GM18870 (cell line): ENCODE results near the gene WT1.

Experiments used
- ATAC-seq: cut with Tn5 transposase; IDR thresholded peaks from one replicate; pipeline ENCODE4 v1.9.1; 2021; ENCODE audit warnings: moderate library complexity; ENCODE audit not compliant: unreplicated experiment

The WT1 gene

DNA sequence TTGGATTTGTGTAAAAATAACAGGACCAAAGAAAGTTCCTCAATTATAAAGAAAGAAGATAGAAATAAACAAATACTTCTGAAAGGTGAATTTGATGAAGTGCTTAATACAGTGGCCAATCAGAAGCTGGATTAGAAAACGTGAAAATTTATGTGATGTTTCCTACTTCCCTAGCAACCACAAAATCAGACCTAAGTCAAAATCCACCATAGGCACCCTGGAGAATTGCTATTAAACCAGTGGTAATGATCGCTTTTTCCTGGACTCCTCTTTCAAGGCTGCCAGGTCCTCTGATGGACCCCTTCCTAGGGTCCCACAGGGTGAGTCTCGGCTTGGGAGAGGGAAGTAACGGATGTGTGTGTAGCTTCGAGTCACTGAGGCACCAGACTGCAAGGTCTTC lies 9.6 kb downstream of the WT1 start:
- ATAC-seq = no peak

DNA sequence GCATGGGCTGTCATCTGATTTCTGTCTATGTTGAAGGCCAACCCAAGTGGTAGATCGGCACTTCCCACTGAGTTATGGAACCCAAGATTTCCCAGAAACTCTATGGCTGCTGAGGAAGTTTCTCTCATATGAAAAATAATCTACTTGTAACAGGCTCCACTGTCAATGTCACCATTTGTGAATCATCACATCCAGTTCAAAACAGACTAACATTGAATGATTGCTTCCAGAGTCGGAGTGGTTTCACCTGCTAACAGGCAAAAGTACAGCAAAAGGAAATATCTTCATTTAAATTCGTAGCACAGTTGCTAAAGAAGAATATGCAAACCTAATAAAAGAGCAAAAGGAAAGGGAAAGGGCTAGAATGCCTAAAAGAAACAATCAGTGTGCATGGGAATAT lies 12.8 kb downstream of the WT1 start:
- ATAC-seq = no peak

DNA sequence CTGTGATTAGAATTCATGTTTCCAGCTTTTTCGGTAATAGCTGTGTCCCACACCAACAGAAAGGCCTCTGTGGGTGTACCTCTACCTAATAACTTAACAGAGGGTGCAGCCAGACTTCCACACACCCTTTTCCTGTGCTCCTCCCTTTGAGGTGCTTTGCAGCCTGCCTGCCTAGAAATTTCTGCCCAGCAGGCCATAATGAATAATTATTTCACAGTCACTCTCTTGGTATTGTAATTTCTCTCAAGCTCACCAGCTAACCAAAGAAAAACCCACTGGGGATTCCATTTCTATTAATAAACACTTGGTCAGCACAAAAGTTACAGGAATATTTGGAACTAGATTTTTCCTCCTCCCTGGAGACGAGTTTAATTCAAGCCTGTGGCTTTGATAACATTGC lies 13.3 kb downstream of the WT1 start:
- no peak for ATAC-seq

DNA sequence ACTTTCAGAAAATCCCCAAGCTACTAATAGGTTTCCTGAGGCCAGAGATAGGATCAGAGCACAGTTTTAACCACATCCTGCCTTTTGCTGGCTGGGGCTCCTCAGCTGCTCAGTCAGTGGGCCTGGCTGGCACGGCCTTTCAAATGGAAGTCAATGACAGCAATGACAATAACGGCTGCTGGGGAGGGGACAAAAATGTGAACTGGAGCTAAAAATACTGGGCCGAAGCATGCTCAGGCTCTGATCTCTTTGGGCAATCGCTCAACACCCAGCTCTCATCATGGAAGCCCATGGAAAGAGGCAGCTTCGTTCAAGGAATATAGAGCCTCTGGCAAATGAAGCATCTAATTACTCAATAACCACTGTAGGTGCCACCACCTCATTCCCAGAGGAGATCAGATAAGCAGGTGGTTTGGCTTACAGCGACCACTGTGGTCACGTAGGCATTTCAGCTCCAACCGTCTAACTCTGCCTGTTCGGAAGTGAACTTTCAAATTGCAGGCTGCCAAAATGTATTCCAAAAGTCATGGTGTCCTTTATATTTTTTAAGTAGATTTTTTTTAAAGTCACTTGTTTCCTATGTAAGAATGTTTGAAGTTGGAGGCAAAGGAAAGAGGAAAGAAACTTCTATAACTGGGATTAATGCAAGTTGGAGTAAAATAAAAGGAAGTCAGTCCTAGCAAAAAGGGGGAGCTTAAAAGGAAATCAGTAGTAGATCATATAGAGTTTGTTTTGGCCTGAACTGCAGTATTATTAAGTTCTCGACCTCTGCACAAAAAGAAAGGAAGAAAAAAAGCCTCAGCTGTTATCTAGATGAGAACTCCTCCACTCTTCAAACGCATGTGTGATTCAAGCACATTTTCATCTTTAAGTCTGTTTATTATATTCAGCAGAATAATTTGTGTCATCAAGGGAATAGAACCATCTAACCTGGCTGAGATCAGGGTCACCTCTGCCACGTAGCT lies 14.1 kb downstream of the WT1 start:
- ATAC-seq = peak; percentile 90

DNA sequence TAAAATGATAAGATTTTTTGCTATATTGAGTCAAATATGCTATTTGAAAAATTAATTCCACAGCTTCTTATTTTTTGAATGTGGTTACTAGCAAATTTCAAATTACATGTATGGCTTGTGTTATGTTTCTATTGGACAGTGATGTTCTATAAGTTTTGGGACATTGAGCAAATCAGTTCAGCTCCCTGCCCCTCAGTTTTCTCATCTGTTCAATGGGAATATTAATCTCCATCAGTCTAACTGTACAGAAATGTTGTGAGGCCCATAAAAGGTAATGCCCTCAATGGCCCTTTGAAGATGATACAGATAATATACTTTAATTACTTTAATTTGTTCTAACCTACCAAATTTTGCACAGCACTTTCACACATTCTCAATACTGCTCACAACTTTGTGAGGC lies 15.2 kb downstream of the WT1 start:
- ATAC-seq = no peak

DNA sequence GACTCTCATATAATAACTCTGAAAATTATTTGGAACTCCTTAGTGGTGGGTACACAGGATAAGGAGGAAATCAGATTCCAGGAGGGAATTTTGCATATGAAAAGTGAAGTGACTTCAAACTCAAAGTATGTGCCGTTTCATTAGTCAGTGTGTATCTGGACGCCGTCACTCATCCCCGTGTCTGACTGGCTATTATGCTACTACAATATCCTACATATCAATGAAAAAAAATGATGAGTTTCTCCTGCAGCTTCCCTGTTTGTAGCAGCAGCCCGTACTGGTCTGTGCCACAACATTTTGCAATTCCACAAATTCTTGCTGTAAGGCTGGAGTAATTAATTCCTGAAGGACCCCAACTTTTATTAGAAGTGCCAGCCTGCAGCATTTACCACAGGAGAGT lies 16.5 kb downstream of the WT1 start:
- no peak for ATAC-seq

DNA sequence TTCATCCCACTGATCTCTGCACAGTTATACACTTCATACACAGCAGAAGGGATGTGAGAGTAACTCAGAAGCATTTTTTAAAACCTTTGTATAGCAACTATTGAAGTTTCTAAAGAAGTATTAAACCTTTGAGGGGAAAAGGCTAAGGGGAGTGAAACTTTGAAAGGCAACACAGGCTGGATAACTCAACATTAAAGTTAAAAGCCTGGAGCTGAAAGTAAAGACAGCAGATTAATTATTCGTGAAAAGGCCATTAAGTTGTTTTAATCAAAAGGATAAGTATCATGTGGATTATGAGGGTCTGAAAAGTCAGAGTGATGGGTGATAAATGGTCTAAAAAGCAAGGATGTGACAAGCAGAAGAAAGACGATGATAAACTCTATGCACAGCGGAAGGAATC lies 17.5 kb downstream of the WT1 start:
- no peak for ATAC-seq

DNA sequence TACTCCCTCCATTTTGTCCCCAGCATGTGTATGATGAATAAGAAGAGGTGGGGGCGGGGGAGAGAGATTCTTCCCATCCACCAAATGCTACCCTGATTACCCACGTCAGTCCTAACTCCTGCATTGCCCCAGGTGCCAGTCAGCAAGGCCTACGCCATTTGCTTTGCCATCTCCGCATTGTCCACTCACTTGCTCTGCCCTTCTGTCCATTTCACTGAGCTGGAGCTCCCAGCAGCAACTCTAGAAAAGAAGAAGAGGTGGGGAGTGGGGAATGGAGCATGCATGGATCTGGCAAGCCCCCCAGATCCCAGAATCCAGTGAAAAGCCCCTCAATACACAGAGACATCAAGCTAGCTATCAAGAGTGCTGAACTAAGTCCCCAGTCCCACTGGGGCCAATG lies 19.0 kb downstream of the WT1 start:
- no peak for ATAC-seq

DNA sequence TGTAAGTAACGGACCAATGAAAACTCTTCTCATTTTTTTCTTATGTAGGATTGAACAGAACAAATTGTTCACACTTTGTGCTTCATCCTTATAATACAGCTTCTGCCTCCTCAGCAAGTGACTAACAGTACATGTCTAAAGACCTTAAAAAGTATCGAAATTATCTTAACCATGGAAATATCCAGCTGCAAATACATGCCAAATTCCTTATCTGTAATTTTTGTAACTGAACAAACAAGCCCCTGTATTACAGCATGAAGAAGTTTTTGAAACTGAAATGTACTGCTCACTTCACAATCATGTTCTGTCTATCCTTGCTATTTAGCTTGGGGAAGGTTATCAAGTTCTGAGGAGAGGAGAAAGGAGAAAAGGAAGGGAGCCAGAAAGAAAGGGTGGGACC lies 20.4 kb downstream of the WT1 start:
- ATAC-seq = no peak

DNA sequence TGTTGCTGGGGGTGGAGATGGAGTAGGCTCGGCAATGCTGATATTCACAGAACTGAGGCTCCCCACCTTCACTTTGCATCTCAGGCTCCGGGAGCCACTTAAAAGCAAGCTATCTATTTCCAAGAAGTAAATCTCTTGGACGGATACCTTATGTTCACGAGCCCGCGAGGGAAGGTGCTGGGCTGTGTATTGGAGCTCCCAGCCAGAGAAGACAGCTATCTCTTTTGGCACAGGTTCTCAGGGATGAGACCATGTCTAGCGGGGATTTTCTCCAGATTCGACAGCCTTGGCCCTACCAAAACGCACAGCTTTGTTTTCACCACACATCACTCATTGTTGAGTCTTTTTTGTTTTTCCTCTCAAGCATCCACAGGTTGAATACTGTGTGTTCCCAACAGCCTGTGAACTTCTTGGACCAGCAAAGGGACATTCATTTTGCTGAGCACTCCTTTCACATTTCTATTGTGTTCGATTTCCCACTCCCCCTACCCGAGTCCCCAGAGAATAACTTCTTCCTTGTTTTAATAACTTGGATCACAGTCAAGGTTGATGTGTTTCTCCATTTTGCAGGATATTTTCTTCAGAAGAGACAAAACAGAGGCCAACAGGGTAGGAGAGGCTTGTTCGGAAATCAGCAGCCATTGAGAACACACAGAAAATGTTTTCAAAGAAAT lies 23.3 kb downstream of the WT1 start:
- no peak for ATAC-seq

DNA sequence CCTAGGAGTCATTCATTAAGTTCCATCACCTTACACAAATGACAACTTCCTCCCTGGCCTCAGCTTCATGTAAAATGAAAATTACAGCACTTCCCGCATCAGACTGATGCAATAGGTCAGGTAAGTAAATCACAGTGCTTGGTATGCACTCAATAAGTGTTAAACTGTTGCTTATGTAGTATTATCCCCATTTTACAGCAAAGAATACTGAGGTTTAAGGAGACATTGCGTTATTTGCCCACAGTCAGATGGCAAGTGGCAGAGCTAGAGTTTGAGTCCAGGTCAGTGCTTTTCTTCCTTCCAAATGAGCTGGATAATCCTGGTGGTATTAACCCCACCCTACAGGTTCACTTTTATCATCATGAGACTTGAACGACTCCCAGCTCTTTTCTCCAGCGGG lies 29.7 kb downstream of the WT1 start:
- no peak for ATAC-seq

DNA sequence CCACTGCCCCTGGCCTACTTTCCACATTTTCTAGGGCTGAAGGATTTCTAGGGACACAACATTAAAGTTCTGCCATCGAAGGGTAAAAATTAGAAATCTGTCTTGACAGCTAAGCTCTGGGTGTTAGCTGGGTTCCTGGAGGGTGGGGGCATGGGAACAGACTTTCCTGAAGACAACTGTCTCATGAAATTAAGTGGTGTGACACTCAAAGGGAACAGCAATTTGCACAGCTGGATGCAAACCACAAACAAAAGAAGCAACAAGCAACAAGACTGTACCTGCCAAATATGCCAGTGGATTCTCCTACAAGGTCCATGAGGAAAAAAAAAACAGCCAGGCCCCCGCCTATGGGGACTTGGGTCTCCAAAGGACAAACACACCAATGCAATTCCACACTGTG lies 32.5 kb downstream of the WT1 start:
- ATAC-seq = no peak

DNA sequence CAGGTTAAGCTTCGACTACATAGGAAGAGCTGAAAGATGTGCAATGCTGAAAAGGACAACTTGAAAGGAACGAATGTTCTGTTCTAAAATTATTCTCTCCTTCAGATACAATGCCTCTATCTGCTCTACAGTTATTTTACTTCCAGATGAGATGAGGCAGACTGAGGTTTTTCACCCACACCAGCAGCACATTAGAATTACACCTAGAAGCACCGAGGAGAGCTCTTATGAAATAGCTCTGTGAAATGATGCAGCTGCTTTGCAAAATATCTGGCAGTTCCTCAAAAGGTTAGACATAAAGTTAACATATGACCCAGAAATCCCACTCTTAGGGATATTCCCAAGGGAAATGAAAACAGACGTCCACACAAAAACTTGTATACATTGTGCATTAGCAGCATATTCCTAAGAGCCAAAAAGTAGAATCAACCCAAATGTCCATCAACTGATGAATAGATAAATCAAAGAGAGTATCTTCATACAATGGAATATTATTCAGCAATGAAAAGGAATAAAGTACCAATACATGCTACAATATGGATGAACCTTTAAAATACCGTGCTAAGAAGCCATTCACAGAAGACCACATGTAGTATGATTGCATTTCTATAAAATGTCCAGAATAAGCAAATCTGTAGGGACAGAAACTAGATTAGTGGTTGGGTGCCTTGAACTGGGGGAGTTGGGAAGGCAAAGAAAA lies 34.5 kb downstream of the WT1 start:
- ATAC-seq = no peak

DNA sequence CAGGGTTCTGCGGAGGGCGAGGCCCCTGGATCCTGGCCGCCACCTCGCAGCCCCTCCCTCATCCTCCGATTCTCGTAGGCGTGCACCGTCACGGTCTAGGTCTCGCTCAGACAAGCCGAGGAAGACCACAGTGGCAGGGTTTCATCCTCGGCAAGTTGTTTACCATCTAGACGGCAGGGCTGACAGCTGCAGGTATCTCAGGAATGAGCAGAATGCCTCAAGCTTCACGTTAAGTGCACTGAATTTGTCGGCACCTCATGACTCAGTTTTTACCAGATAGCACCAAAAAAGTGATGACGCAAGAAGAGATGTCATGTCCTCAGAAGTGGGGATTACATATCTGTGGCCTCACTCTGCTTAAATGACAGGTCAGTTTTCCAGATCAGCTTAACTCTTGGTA lies 35.1 kb downstream of the WT1 start:
- no peak for ATAC-seq

DNA sequence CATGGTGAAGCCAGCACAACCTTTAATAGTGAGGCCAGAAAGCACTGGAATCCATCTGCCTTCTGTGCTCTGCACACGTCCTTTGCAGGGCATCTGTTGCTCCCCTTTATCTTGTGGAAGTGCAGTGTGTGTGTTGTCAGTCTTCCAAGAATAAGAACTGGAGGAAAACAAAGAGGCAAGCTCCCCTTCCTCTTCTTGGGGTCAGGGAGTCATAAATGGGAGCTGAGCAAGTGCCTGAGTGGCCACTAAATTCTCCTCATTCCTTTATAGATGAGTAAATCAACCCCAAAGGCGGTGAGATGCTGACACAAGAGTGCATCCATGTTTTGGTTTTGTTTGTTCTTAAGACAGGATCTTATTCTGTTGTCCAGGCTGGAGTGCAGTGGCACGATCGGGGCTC lies 38.3 kb downstream of the WT1 start:
- no peak for ATAC-seq

DNA sequence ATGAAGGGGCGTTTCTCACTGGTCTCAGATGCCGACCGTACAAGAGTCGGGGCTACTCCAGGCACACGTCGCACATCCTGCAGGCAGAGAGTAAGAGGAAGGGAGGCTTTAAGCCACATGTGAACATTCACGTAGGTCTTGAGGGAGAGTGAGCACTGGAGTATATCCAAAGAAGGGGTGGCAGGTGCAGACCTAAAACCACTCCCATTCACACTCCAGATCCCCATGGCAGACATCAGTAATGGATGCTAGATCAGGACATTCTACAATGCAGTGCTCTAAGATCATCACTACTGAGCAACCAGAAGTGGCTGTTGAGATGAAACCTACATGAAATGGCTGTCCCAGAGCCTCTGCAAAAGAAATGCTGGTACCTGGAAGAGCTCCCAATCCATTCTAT lies 39.0 kb downstream of the WT1 start:
- ATAC-seq = peak; percentile 63

DNA sequence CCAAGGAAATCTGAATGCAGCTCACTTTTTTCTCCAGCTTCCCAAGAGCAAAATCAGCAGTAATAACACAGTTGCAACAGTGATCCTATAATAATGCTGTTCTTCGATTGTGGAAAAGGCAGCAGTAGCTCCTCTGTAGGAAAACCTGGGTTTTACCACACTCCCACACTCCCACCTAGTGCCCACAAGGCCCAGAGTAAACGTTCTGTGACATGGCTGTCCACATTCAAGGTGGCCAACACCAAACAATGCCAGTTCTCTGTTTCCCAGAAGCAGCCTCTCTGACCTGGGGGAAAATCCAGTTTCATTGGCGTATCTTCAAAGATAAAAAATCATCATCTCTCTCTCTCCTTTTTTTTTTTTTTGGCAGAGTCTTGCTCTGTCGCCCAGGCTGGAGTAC lies 40.2 kb downstream of the WT1 start:
- no peak for ATAC-seq

DNA sequence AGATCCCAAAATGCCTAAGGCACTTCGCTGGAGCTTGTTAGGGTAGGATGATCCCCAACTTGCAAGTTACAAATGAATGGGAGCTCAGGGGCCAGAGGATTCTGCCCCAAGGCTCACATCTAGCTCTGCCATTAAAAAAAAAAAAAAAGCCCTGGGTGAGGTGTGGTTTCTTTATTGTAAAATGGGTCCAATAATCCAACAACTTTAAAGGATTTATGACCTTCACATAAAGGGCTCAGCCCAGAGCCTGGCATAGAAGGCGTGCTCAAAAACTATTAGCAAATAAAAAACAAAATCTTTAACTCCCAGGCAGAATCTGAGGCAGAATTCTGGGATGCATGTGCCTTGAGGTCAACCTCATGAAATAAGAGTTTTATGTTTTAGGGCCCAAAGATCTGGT lies 42.5 kb downstream of the WT1 start:
- ATAC-seq = no peak

DNA sequence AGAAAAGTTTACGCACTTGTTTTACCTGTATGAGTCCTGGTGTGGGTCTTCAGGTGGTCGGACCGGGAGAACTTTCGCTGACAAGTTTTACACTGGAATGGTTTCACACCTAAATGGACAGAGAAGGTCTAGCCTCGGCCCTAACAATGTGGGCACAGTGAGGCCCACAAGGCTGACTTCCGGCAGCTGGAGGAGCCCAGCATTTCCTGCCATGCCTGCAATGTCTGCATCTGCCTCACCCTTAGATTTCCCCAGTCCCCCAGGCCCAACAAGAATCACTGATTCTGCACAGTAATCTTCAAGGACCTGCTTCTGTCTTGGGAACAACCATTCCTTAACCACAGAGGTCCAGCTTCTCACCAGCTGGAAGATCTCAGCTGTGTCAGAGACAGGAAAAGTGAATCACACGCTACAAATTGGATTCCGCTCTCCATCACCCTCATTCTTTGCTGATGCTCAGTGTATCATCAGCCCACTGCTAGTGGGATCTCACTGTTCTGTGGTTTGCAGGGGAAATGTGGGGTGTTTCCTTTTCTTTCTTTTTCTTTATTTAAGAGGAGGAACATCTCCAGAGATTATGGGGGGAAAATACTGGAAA lies 43.3 kb downstream of the WT1 start:
- no peak for ATAC-seq

DNA sequence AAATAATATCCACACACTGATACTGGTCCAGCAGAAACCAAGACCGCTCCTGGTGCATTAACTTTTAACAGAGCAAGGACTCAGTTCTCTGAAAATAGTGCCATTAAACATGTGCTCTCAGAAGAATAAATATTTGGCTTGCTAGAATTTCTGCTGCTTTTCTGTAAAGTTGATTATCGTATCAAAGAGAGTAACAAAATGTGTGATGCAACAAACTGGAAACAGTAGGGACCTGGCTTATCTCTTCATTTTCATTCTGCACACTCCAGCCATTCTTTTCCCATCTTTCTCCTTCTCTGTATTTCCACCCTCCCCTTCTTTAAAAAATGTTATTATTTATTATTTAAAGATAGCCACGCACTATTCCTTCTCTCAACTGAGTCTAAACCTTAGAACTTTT lies 43.9 kb downstream of the WT1 start:
- no peak for ATAC-seq

DNA sequence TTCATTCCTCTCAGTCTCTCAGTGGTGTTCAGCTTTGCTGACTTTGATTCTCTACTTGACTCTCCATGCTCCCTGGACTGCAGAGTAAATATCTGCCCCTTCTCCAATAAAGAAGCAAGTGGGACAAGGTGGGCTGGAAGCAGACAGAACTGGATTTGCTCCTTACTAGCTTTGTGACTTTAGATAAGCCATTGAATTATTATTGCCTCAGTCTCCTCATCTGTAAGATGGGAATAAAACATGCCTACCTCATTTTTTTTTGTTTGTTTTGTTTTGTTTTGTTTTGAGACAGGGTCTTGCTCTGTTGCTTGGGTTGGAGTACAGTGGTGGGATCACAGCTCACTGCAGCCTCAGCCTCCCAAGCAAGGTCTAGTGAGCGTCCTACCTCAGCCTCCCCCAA lies 44.6 kb downstream of the WT1 start:
- ATAC-seq = no peak
